Measurements from ENCODE around the gene ATP5MC2. TPM values are rescaled to one million over a fixed set of nuclear protein-coding genes. Genes with fewer than 3 reads are reported as not detected.

The ATP5MC2 gene
- total and polyA plus RNA-seq, 9 of the 15 experiments (the other 6 are each of a cell fraction or from before 2014, with no cell fraction given), result 314 to 1,208 (median 468) TPM

DNA sequence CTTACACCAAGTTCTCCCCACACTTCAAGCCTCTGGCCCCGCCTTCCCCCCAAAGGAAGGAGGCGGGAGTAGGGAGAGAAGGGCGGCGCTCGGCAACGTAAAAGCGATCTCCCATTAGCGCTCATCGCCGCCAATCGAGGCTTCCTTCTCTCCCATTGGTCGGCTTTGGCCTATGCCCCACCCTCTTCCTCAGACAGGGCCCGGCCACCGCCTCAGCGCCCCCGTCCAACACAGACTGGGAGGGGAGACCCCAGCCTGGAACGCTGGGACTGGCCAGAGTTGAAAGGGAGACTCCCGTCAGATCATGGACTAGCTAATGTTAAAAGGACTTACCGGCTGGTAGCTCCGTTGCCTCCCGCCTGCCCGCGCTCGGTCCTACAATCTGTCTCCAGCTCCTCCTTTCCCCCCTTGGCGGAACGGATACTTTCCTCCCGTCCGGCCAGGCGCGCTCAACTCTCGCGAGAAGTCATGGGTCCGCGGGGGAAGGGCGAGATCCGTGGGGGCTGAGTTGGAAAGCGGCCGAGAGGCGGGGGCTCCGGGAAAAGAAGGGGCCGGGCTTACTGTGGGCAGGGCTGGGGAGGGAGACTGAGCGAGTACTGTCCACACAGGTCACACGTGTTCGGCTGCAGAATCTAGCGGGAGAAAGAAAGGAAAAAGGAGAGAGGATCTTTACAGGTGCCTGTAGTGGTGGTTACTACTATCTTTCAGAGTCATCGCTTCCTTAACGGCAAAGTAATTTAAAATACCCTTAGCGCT is 49.8 kb downstream of the ATP5MC2 start, which contains the start of gene ATF7:
Gene ATF7, minus strand, starts transcription at position 437 of the 756 bp plus-strand sequence. CDS start 25,382 bp downstream, outside the sequence.
- H3K27ac ChIP-seq (ENCODE audit: extremely low read depth, low read depth, low read length), result peak within 1 kb of the TSS; percentile 98
- H3K27me3 ChIP-seq (ENCODE audit: control insufficient read depth in 2 of 2, insufficient read depth in 2 of 2, low read length in 2 of 2), result no peaks in the 10 kb centered on the region
- DNase-seq (ENCODE audit: extremely low read depth in 1 of 4, low spot score in 3 of 4) (peak; percentile 97 to 99 (median 98)), ATAC-seq (peak; percentile 95), FAIRE-seq (peak; percentile 96)
- no peaks in the 10 kb centered on the region for H3K9me1 ChIP-seq (ENCODE audit: control insufficient read depth, insufficient read depth, low read length)
- H3K4me2 ChIP-seq (ENCODE audit: insufficient read depth, low read length), result peak within 1 kb of the TSS; percentile 94
- intact Hi-C loops (cut with micrococcal nuclease), result loop anchor here (2.0 kb wide), 1 partner anchor 51 kb away; the partner anchor contains the start of gene ATP5MC2
- peaks cover 2% of the 10 kb centered on the region; the same call in 1 of the 3 replicates for H3K36me3 ChIP-seq (ENCODE audit: control insufficient read depth, insufficient read depth, low read length)
- peaks cover 8 to 10% of the 10 kb centered on the region in 2 experiments; a peak in 3 of 5 replicates for H3K4me1 ChIP-seq (replicated peaks in 1 of 2; ENCODE audit: control insufficient read depth in 2 of 2, insufficient read depth in 2 of 2, low read length in 2 of 2)
- H3K9ac ChIP-seq (ENCODE audit: insufficient read depth in 1 of 2, low read depth in 2 of 2, low read length in 2 of 2), result peak within 1 kb of the TSS; percentile 96 to 99
- WGBS (ENCODE audit: insufficient coverage, low coverage, missing lambda C conversion rate), result 1% methylated on average over 39 of the region's 48 CpGs
- peaks cover 47% of the 10 kb centered on the region for H3K79me2 ChIP-seq (ENCODE audit: control insufficient read depth, insufficient read depth, low read length)
- BruUV-seq (replicated peaks), result no TSS peak
- H3K9me3 ChIP-seq (replicated peaks; ENCODE audit: control insufficient read depth, insufficient read depth, low read depth, low read length), result no peaks in the 10 kb centered on the region
- H2AFZ ChIP-seq (ENCODE audit: low read depth, low read length), result peak within 1 kb of the TSS; percentile 100
- peak within 1 kb of the TSS; percentile 60 for H3K4me3 ChIP-seq
- CTCF ChIA-PET (ENCODE audit: low intra/inter-chr PET ratio), result interaction anchor here (1.0 kb wide), 1 partner anchor 50 kb away, joined by 4 read pairs; no protein-coding TSS in a partner anchor
- in situ Hi-C loops (cut with MboI), result no loop called here
- POLR2A ChIA-PET, result interaction anchor here (0.6 to 5.6 kb wide), 7 partner anchors 13 to 93 kb away, joined by 3 to 46 read pairs (median 3); no protein-coding TSS in a partner anchor
- no peaks in the 10 kb centered on the region for H4K20me1 ChIP-seq (replicated peaks; ENCODE audit: control insufficient read depth, insufficient read depth, low read length)
- TF ChIP-seq, protein P1, sequence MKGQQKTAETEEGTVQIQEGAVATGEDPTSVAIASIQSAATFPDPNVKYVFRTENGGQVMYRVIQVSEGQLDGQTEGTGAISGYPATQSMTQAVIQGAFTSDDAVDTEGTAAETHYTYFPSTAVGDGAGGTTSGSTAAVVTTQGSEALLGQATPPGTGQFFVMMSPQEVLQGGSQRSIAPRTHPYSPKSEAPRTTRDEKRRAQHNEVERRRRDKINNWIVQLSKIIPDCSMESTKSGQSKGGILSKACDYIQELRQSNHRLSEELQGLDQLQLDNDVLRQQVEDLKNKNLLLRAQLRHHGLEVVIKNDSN (CRISPR knock-in tag; IDR thresholded peaks at IDR 0.05), result 0 out of 2 replicates have a peak, but pooled peaks have one; percentile 6
- TF ChIP-seq, protein P2, sequence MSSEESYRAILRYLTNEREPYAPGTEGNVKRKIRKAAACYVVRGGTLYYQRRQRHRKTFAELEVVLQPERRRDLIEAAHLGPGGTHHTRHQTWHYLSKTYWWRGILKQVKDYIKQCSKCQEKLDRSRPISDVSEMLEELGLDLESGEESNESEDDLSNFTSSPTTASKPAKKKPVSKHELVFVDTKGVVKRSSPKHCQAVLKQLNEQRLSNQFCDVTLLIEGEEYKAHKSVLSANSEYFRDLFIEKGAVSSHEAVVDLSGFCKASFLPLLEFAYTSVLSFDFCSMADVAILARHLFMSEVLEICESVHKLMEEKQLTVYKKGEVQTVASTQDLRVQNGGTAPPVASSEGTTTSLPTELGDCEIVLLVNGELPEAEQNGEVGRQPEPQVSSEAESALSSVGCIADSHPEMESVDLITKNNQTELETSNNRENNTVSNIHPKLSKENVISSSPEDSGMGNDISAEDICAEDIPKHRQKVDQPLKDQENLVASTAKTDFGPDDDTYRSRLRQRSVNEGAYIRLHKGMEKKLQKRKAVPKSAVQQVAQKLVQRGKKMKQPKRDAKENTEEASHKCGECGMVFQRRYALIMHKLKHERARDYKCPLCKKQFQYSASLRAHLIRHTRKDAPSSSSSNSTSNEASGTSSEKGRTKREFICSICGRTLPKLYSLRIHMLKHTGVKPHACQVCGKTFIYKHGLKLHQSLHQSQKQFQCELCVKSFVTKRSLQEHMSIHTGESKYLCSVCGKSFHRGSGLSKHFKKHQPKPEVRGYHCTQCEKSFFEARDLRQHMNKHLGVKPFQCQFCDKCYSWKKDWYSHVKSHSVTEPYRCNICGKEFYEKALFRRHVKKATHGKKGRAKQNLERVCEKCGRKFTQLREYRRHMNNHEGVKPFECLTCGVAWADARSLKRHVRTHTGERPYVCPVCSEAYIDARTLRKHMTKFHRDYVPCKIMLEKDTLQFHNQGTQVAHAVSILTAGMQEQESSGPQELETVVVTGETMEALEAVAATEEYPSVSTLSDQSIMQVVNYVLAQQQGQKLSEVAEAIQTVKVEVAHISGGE (CRISPR knock-in tag; IDR thresholded peaks at IDR 0.05), result peak in 1 of 3 experiments; percentile 60; a peak in 1 of 6 replicates
- TF ChIP-seq, protein P3, sequence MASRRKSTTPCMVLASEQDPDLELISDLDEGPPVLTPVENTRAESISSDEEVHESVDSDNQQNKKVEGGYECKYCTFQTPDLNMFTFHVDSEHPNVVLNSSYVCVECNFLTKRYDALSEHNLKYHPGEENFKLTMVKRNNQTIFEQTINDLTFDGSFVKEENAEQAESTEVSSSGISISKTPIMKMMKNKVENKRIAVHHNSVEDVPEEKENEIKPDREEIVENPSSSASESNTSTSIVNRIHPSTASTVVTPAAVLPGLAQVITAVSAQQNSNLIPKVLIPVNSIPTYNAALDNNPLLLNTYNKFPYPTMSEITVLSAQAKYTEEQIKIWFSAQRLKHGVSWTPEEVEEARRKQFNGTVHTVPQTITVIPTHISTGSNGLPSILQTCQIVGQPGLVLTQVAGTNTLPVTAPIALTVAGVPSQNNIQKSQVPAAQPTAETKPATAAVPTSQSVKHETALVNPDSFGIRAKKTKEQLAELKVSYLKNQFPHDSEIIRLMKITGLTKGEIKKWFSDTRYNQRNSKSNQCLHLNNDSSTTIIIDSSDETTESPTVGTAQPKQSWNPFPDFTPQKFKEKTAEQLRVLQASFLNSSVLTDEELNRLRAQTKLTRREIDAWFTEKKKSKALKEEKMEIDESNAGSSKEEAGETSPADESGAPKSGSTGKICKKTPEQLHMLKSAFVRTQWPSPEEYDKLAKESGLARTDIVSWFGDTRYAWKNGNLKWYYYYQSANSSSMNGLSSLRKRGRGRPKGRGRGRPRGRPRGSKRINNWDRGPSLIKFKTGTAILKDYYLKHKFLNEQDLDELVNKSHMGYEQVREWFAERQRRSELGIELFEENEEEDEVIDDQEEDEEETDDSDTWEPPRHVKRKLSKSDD (conservative IDR thresholded peaks at IDR 0.05; ENCODE audit: low read length), result peak; percentile 93
- TF ChIP-seq CC2D1A (IDR thresholded peaks at IDR 0.05) (peak; percentile 79), KLF1 (tag; IDR thresholded peaks at IDR 0.05) (peak; percentile 85; the same call in 1 of the 2 replicates), PRMT5 (CRISPR knock-in tag; IDR thresholded peaks at IDR 0.05) (no peak), NONO (IDR thresholded peaks at IDR 0.05; ENCODE audit: low read depth in 2 of 2, low read length in 1 of 2) (peak in 1 of 2 experiments; percentile 99; a peak in 2 of 4 replicates), CTBP1 (IDR thresholded peaks at IDR 0.05; ENCODE audit: borderline replicate concordance) (peak; percentile 68; the same call in 1 of the 2 replicates), SREBF1 (IDR thresholded peaks at IDR 0.05; ENCODE audit: borderline replicate concordance, low read depth, low read length) (peak; percentile 84; the same call in 1 of the 2 replicates), ZFX (CRISPR knock-in tag; IDR thresholded peaks at IDR 0.05) (peak; percentile 79)
- TF ChIP-seq, protein P4, sequence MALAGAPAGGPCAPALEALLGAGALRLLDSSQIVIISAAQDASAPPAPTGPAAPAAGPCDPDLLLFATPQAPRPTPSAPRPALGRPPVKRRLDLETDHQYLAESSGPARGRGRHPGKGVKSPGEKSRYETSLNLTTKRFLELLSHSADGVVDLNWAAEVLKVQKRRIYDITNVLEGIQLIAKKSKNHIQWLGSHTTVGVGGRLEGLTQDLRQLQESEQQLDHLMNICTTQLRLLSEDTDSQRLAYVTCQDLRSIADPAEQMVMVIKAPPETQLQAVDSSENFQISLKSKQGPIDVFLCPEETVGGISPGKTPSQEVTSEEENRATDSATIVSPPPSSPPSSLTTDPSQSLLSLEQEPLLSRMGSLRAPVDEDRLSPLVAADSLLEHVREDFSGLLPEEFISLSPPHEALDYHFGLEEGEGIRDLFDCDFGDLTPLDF (CRISPR knock-in tag; IDR thresholded peaks at IDR 0.05), result peak; percentile 85

Data from K562 (cell line).